DMS53 treated with DMSO at 0.1 percent for 48 hours (cell line): ENCODE results near the gene COQ9.
"Not testable (repeated sequence)": the region's sequence is repeated elsewhere in the genome, so short reads cannot be mapped to it uniquely, and the experiment has no call there.

Experiments
- DNase-seq: peaks from one replicate; lab custom pipeline; 2025; ENCODE audit not compliant: unreplicated experiment; lab: John Stamatoyannopoulos, UW

The COQ9 gene

GRCh38 chr16:57426356-57426755 is 20.9 kb upstream of the COQ9 start:
- DNase-seq = no peak

GRCh38 chr16:57427307-57427706 is 20.0 kb upstream of the COQ9 start:
- no peak for DNase-seq

GRCh38 chr16:57427824-57428223 is 19.5 kb upstream of the COQ9 start:
- no peak for DNase-seq

- no peak for DNase-seq
Observed at GRCh38 chr16:57430955-57431354, 16.3 kb upstream of the COQ9 start.

GRCh38 chr16:57432505-57432904 is 14.8 kb upstream of the COQ9 start:
- no peak for DNase-seq

GRCh38 chr16:57432989-57433388 is 14.3 kb upstream of the COQ9 start:
- DNase-seq = no peak

GRCh38 chr16:57434003-57434402 is 13.3 kb upstream of the COQ9 start:
- DNase-seq = no peak

GRCh38 chr16:57435838-57436237 is 11.4 kb upstream of the COQ9 start:
- no peak for DNase-seq

GRCh38 chr16:57439947-57440346 is 7.3 kb upstream of the COQ9 start:
- not testable (repeated sequence) for DNase-seq

GRCh38 chr16:57440551-57440950 is 6.7 kb upstream of the COQ9 start:
- not testable (repeated sequence) for DNase-seq

- DNase-seq = no peak
Observed at GRCh38 chr16:57444711-57445110, 2.6 kb upstream of the COQ9 start.

GRCh38 chr16:57445510-57445909 is 1.8 kb upstream of the COQ9 start:
- DNase-seq = no peak

GRCh38 chr16:57446531-57447185 is 621 bp upstream of the COQ9 start:
- no peak for DNase-seq

GRCh38 chr16:57452021-57452420 is 4.7 kb downstream of the COQ9 start:
- no peak for DNase-seq

- peak; percentile 75 for DNase-seq
Observed at GRCh38 chr16:57462209-57462977, 15.1 kb downstream of the COQ9 start, which contains the start of gene POLR2C. Gene POLR2C (plus strand): TSS chr16:57462679. CDS start chr16:57462725, 46 bp downstream.

- no peak for DNase-seq
Observed at GRCh38 chr16:57462978-57463362, 15.7 kb downstream of the COQ9 start.

GRCh38 chr16:57464523-57464922 is 17.2 kb downstream of the COQ9 start:
- DNase-seq = no peak

GRCh38 chr16:57468346-57468745 is 21.1 kb downstream of the COQ9 start:
- DNase-seq = no peak

- no peak for DNase-seq
Observed at GRCh38 chr16:57469046-57469445, 21.8 kb downstream of the COQ9 start.

- no peak for DNase-seq
Observed at GRCh38 chr16:57469917-57470470, 22.7 kb downstream of the COQ9 start.

GRCh38 chr16:57470711-57471110 is 23.4 kb downstream of the COQ9 start:
- no peak for DNase-seq

- no peak for DNase-seq
Observed at GRCh38 chr16:57471209-57471608, 23.9 kb downstream of the COQ9 start.
